Activated CD4-positive, alpha-beta T cell treated with anti-CD3 and anti-CD28 coated beads, Interleukin-2, amount 50 U/mL, for 4 hours (primary cell): ENCODE results near the gene DLK1.

Experiments used
- DNase-seq, 2 experiments: peaks; one replicate each; pipeline ENCODE4 v3.0.0-alpha.2; 2020

The DLK1 gene

GRCh38 chr14:100694579-100695422 lies 31.9 kb upstream of the DLK1 start:
- DNase-seq: no peak

- DNase-seq: no peak
Observed at GRCh38 chr14:100695423-100695738, 31.3 kb upstream of the DLK1 start.

GRCh38 chr14:100696008-100696407 lies 30.7 kb upstream of the DLK1 start:
- no peak for DNase-seq

GRCh38 chr14:100696590-100696989 lies 30.1 kb upstream of the DLK1 start:
- no peak for DNase-seq

GRCh38 chr14:100698066-100698465 lies 28.6 kb upstream of the DLK1 start:
- DNase-seq: no peak

GRCh38 chr14:100698666-100699448 lies 27.8 kb upstream of the DLK1 start:
- DNase-seq: no peak

- DNase-seq: no peak
Observed at GRCh38 chr14:100701314-100701713, 25.4 kb upstream of the DLK1 start.

- no peak for DNase-seq
Observed at GRCh38 chr14:100702590-100702989, 24.1 kb upstream of the DLK1 start.

GRCh38 chr14:100703386-100704220 lies 23.1 kb upstream of the DLK1 start:
- DNase-seq: no peak

- DNase-seq: no peak
Observed at GRCh38 chr14:100706200-100706599, 20.5 kb upstream of the DLK1 start.

- DNase-seq: no peak
Observed at GRCh38 chr14:100706860-100707259, 19.8 kb upstream of the DLK1 start.

GRCh38 chr14:100708425-100709288 lies 18.0 kb upstream of the DLK1 start:
- DNase-seq: no peak

- DNase-seq: no peak
Observed at GRCh38 chr14:100709289-100710284, 17.1 kb upstream of the DLK1 start.

- no peak for DNase-seq
Observed at GRCh38 chr14:100710391-100710790, 16.3 kb upstream of the DLK1 start.

GRCh38 chr14:100710826-100711462 lies 15.7 kb upstream of the DLK1 start:
- DNase-seq: no peak

GRCh38 chr14:100711493-100711892 lies 15.2 kb upstream of the DLK1 start:
- DNase-seq: no peak

- DNase-seq: no peak
Observed at GRCh38 chr14:100712490-100712889, 14.2 kb upstream of the DLK1 start.

- no peak for DNase-seq
Observed at GRCh38 chr14:100713705-100714104, 13.0 kb upstream of the DLK1 start.

- no peak for DNase-seq
Observed at GRCh38 chr14:100714258-100714892, 12.3 kb upstream of the DLK1 start.

GRCh38 chr14:100715332-100715731 lies 11.4 kb upstream of the DLK1 start:
- no peak for DNase-seq
